Mucosa of descending colon (tissue), 3 donors: ENCODE data around the gene TSPO2. TPM values are rescaled to one million over a fixed set of nuclear protein-coding genes. Genes with fewer than 3 reads are reported as not detected.

Experiments
- ATAC-seq: fragments of 200-7000 bp; cut with Tn5 transposase; one replicate; pipeline ENCODE4 v1.9.1; 2020; ENCODE audit warnings: mild to moderate bottlenecking, moderate library complexity
- DNase-seq, 3 donors: peaks; one replicate each; pipeline ENCODE4 v3.0.0-alpha.2; 2020
- H3K36me3 ChIP-seq: fragments of 200-600 bp; one replicate; pipeline ENCODE4 v1.8.0; 2021; ENCODE audit warnings: low read depth, mild to moderate bottlenecking
- H3K4me1 ChIP-seq: fragments of 200-600 bp; one replicate; pipeline ENCODE4 v1.8.0; 2021; ENCODE audit warnings: low read depth, mild to moderate bottlenecking
- H3K4me3 ChIP-seq: fragments of 200-600 bp; one replicate; pipeline ENCODE4 v1.8.0; 2021; ENCODE audit warnings: mild to moderate bottlenecking
- H3K9me3 ChIP-seq: fragments of 200-600 bp; one replicate; pipeline ENCODE4 v1.8.0; 2021; ENCODE audit warnings: mild to moderate bottlenecking
- intact Hi-C, 2 donors: fragments of 100-400 bp; cut with DNase I in 1 of 2; cut with micrococcal nuclease in 1 of 2; formaldehyde crosslinking; loops; one replicate each; pipeline versions ENCODE4 v1.11.0 to v1.11.1; 2022; cut with DNase I, micrococcal nuclease
- total RNA-seq, 3 donors: library from RNA; stranded (reverse); fragmentation: NEBNext Ultra II Directional in 2 of 3; extraction: Animal tissue kit (Norgen Biotek cat#: 25700) in 2 of 3; gene quantifications; one replicate each; pipeline versions ENCODE4 v1.2.1 to v1.2.4, GENCODE V29; 2021 to 2023
- TF ChIP-seq, protein P1 (sequence below): fragments of 200-600 bp; IDR thresholded peaks from one replicate; pipeline ENCODE4 v1.8.0; 2022; ENCODE audit warnings: antibody characterized with exemption, mild to moderate bottlenecking
- donor health status: DM: no; HTN: no; CAD: no; lungs with moderate emphysema.
- donor health status: DM: no; HTN: no; CAD: no.
- donor health status: DM: no; HTN: yes; CAD: no.

Gene TSPO2
- total RNA-seq, 3 donors from 2014 or later = 0.48 TPM; not detected in 2

DNA sequence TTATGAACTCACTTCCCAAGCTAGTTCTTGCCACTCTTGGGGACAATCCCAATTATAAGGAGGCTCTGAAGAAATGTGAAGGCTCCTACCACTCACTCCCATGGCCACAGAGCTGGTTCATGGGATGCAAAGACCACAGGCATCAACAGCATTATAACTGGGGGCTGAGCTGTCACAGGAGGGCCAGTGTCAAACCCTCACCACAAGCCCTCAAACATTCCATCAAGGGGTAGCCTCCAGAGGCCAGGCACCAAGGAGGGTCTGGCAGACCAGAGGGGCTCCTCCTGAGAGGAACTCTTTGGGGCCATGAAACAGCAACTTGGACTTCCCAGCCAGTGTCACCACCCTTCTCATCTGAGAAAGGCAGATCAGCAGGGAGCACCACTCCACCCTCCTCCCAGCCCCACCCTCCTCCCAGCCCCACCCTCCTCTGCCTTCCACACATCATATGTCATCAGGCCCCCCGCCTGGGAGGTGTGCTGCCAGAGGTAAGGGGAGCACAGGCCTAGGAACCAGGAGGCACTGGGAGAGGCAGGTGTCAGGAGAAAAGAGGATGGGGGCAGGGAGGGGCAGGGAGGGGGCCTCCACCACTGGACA lies 1.2 kb upstream of the TSPO2 start:
- Histone ChIP-seq H3K4me3 (no peak overlapping the region), H3K9me3 (no peaks in the 10 kb centered on the region), H3K36me3 (no peaks in the 10 kb centered on the region), H3K4me1 (peaks cover 8% of the 10 kb centered on the region)
- ATAC-seq (peak; percentile 26), DNase-seq (peak in 1 of 3 donors; percentile 44)
- TF ChIP-seq, protein P1, sequence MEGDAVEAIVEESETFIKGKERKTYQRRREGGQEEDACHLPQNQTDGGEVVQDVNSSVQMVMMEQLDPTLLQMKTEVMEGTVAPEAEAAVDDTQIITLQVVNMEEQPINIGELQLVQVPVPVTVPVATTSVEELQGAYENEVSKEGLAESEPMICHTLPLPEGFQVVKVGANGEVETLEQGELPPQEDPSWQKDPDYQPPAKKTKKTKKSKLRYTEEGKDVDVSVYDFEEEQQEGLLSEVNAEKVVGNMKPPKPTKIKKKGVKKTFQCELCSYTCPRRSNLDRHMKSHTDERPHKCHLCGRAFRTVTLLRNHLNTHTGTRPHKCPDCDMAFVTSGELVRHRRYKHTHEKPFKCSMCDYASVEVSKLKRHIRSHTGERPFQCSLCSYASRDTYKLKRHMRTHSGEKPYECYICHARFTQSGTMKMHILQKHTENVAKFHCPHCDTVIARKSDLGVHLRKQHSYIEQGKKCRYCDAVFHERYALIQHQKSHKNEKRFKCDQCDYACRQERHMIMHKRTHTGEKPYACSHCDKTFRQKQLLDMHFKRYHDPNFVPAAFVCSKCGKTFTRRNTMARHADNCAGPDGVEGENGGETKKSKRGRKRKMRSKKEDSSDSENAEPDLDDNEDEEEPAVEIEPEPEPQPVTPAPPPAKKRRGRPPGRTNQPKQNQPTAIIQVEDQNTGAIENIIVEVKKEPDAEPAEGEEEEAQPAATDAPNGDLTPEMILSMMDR = no peak
- intact Hi-C loops = no loop called here

DNA sequence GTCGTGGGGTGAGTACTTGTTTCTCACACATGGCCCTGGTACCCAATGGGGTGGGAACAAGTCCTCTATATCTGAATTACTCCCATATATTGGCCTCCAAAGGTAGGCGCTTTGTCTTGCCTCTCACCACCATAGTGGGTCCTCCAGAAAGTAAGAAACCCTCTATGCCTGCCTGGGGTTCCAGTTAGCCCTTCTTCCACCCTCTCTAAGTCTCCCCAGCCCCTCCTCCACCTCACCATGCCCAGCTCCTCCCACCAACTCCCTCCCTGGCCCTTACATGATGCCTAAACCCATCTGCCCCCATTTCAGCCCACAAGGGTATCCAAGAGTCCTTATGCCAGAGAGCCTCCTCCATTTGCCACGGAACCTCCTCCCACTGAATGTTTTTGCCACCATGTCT lies 884 bp downstream of the TSPO2 start:
- intact Hi-C loops = no loop called here
- no peak for ATAC-seq
- TF ChIP-seq, protein P1 = no peak
- Histone ChIP-seq H3K36me3 (no peaks in the 10 kb centered on the region), H3K9me3 (no peaks in the 10 kb centered on the region), H3K4me1 (peaks cover 8% of the 10 kb centered on the region), H3K4me3 (no peak overlapping the region)
- DNase-seq = no peak

DNA sequence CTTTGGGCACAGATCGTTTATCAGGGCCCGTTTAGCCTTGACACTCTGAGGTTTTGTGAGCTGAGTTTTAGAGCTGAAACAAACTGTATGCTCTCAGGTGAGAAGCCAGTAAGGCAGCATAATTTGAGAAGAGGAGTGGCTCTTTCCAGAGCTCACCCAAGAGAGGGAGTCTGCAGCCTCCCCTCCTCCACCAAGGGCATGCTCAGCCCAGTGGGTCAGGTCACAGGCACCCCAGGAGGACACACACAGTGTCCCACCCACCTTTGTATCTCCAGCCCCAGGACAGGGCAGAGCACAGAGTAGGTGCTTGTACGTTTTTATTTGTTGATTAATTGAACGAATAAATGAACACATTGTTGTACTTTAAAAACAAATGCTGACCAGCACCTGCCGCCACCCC lies 3.4 kb downstream of the TSPO2 start:
- TF ChIP-seq, protein P1 = no peak
- H3K4me3 ChIP-seq = no peak overlapping the region
- H3K36me3 ChIP-seq = no peaks in the 10 kb centered on the region
- ATAC-seq = no peak
- H3K4me1 ChIP-seq = no peaks in the 10 kb centered on the region
- intact Hi-C loops = no loop called here
- no peak for DNase-seq
- H3K9me3 ChIP-seq = no peaks in the 10 kb centered on the region

DNA sequence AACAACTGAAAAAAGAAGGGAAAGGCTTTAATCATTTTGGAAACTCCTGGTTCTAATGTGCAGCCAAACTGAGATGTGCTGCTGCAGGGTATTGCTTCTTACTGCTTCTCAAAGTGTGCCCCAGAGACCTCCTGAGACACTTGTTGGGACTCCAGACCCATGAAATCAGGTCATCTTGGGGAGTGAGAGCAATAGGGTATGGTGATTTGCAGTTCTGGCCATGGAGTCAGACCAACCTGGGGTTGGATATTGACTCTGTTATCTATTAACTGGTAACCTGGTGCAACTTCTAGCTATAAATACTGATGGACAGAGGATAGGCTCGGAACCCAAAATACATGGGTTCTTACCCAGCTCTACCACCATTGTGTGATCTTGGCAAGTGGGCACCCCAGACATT lies 3.8 kb downstream of the TSPO2 start:
- Histone ChIP-seq H3K4me3 (no peak overlapping the region), H3K36me3 (no peaks in the 10 kb centered on the region), H3K9me3 (no peaks in the 10 kb centered on the region), H3K4me1 (no peaks in the 10 kb centered on the region)
- intact Hi-C loops = no loop called here
- TF ChIP-seq, protein P1 = no peak
- ATAC-seq (no peak), DNase-seq (no peak)

DNA sequence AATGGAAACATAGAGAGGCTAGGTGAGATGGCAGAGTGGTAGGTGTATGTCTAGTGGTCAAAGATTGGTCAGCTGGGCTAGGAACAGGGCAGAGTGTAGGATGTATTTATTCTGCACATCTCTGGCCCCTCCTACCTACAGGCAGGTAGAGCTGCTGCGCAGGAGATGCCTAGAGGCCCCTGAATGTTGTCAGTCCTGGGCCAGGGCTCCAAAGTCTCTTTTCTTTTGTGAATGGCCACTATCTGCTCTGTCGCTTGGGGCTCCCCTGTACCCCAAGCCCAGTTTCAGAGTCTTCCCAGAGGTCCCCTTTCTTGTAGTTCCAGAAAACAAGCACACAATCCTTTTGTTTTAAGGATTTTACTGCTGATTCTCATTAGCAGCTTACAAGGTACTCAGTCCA lies 5.0 kb downstream of the TSPO2 start:
- intact Hi-C loops = no loop called here
- ATAC-seq (no peak), DNase-seq (no peak)
- Histone ChIP-seq H3K36me3 (no peaks in the 10 kb centered on the region), H3K9me3 (no peaks in the 10 kb centered on the region), H3K4me1 (no peaks in the 10 kb centered on the region), H3K4me3 (no peak overlapping the region)
- TF ChIP-seq, protein P1 = no peak
